ENCODE data around the gene ARPC4.
"Not testable (repeated sequence)": the region's sequence is repeated elsewhere in the genome, so short reads cannot be mapped to it uniquely, and the experiment has no call there.

The ARPC4 gene

DNA sequence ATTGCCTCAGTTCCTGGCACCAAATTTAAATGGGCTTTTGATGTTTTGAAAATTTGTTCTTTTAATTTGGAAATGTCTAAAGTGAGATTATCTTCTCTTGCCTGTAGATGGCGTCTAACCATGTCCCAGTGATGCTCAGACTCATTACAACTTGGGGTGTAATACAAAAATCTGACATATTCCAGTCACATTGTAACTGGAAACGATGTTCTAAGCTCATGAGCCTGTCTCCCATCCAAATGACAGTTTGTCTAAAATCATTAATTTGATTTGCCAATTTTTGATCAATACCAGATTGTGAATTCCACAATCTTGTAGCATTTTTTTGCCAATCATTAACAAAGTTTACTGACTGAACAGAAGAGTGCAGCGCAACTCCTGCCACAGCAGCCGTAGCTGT, 56.0 kb downstream of the ARPC4 start:
- not testable (repeated sequence) for H3K27ac ChIP-seq (ENCODE audit: low read depth, low read length); H4K5ac ChIP-seq (ENCODE audit: low read length); H3K18ac ChIP-seq (ENCODE audit: low read length); H3K79me1 ChIP-seq (ENCODE audit: low read length); H2BK5ac ChIP-seq (ENCODE audit: low read length); H3K4me2 ChIP-seq (ENCODE audit: low read length); H2BK15ac ChIP-seq (replicated peaks; ENCODE audit: low read depth); H2BK120ac ChIP-seq (ENCODE audit: low read depth, low read length); H3K36me3 ChIP-seq (ENCODE audit: control insufficient read depth, insufficient read depth, low read length); H3K23ac ChIP-seq (ENCODE audit: low read length); H3K4me1 ChIP-seq (ENCODE audit: control insufficient read depth, low read depth, low read length); H3K27me3 ChIP-seq (ENCODE audit: insufficient read depth, low read length, poor library complexity); H3K79me2 ChIP-seq (ENCODE audit: control insufficient read depth, insufficient read depth, low read length); DNase-seq; H3K9ac ChIP-seq (ENCODE audit: low read length); H3K4ac ChIP-seq (ENCODE audit: low read depth, low read length); H3K4me3 ChIP-seq (ENCODE audit: low read length); H4K8ac ChIP-seq (ENCODE audit: low read depth, low read length); H3K56ac ChIP-seq (ENCODE audit: low read length); H2AK5ac ChIP-seq (ENCODE audit: low read length)
- WGBS (ENCODE audit: extremely low coverage, insufficient coverage, low lambda C conversion rate): no CpG with 5 or more reads among the region's 4 CpGs

- H3K4me1 ChIP-seq (ENCODE audit: control insufficient read depth, low read depth, low read length); H2BK15ac ChIP-seq (replicated peaks; ENCODE audit: low read depth); H2AK5ac ChIP-seq (ENCODE audit: low read length); H3K4ac ChIP-seq (ENCODE audit: low read depth, low read length); H2BK120ac ChIP-seq (ENCODE audit: low read depth, low read length); H3K27ac ChIP-seq (ENCODE audit: low read depth, low read length); H3K23ac ChIP-seq (ENCODE audit: low read length); H3K79me1 ChIP-seq (ENCODE audit: low read length); H4K5ac ChIP-seq (ENCODE audit: low read length); H3K4me2 ChIP-seq (ENCODE audit: low read length); H3K79me2 ChIP-seq (ENCODE audit: control insufficient read depth, insufficient read depth, low read length); H3K27me3 ChIP-seq (ENCODE audit: insufficient read depth, low read length, poor library complexity); DNase-seq; H3K9ac ChIP-seq (ENCODE audit: low read length); H4K8ac ChIP-seq (ENCODE audit: low read depth, low read length); H3K18ac ChIP-seq (ENCODE audit: low read length); H2BK5ac ChIP-seq (ENCODE audit: low read length); H3K4me3 ChIP-seq (ENCODE audit: low read length); H3K36me3 ChIP-seq (ENCODE audit: control insufficient read depth, insufficient read depth, low read length); H3K56ac ChIP-seq (ENCODE audit: low read length): not testable (repeated sequence)
- WGBS (ENCODE audit: extremely low coverage, insufficient coverage, low lambda C conversion rate): no CpG with 5 or more reads among the region's 6 CpGs
Observed at GRCh38 chr3:9851383-9851782, 58.5 kb downstream of the ARPC4 start.

DNA sequence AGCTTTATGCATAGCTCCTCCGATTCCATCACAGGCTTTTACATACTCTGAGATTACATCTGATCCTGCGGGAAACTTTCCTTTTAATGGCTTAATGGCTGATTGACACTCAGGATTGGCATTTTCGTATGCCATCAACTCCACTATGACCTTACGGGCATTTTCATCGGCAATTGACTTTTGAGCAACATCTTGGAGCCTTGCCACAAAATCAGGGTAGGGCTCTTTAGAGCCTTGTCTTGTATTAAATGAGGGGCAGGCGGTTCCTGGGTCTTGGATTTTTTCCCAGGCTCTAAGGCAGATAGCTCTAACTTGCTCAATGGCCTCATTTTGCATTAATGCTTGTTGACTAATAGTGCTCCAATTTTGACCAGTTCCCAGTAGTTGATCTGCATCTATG, 59.0 kb downstream of the ARPC4 start:
- H3K18ac ChIP-seq (ENCODE audit: low read length); H3K56ac ChIP-seq (ENCODE audit: low read length); H3K27ac ChIP-seq (ENCODE audit: low read depth, low read length); H3K4ac ChIP-seq (ENCODE audit: low read depth, low read length); H3K79me1 ChIP-seq (ENCODE audit: low read length); H2BK120ac ChIP-seq (ENCODE audit: low read depth, low read length); H4K8ac ChIP-seq (ENCODE audit: low read depth, low read length); H3K23ac ChIP-seq (ENCODE audit: low read length); H2BK15ac ChIP-seq (replicated peaks; ENCODE audit: low read depth); H2AK5ac ChIP-seq (ENCODE audit: low read length); H3K4me2 ChIP-seq (ENCODE audit: low read length); H2BK5ac ChIP-seq (ENCODE audit: low read length); H3K4me3 ChIP-seq (ENCODE audit: low read length); H3K79me2 ChIP-seq (ENCODE audit: control insufficient read depth, insufficient read depth, low read length); H4K5ac ChIP-seq (ENCODE audit: low read length); H3K9ac ChIP-seq (ENCODE audit: low read length); DNase-seq; H3K4me1 ChIP-seq (ENCODE audit: control insufficient read depth, low read depth, low read length); H3K36me3 ChIP-seq (ENCODE audit: control insufficient read depth, insufficient read depth, low read length); H3K27me3 ChIP-seq (ENCODE audit: insufficient read depth, low read length, poor library complexity): not testable (repeated sequence)
- no CpG with 5 or more reads among the region's 6 CpGs for WGBS (ENCODE audit: extremely low coverage, insufficient coverage, low lambda C conversion rate)

GRCh38 chr3:9852528-9852927, 59.6 kb downstream of the ARPC4 start:
- no peak for DNase-seq
- Histone ChIP-seq H3K4me2 (ENCODE audit: low read length) (no peak overlapping the region), H3K27ac (ENCODE audit: low read depth, low read length) (no peak overlapping the region), H2AK5ac (ENCODE audit: low read length) (no peak overlapping the region), H3K9ac (ENCODE audit: low read length) (no peak overlapping the region), H2BK15ac (replicated peaks; ENCODE audit: low read depth) (no peak overlapping the region), H3K4me3 (ENCODE audit: low read length) (no peak overlapping the region), H2BK5ac (ENCODE audit: low read length) (no peak overlapping the region), H3K36me3 (ENCODE audit: control insufficient read depth, insufficient read depth, low read length) (no peaks in the 10 kb centered on the region), H3K4me1 (ENCODE audit: control insufficient read depth, low read depth, low read length) (no peaks in the 10 kb centered on the region), H3K56ac (ENCODE audit: low read length) (no peak overlapping the region), H3K23ac (ENCODE audit: low read length) (no peak overlapping the region), H3K18ac (ENCODE audit: low read length) (no peak overlapping the region), H3K79me2 (ENCODE audit: control insufficient read depth, insufficient read depth, low read length) (no peaks in the 10 kb centered on the region), H3K27me3 (ENCODE audit: insufficient read depth, low read length, poor library complexity) (no peaks in the 10 kb centered on the region), H4K5ac (ENCODE audit: low read length) (no peak overlapping the region), H2BK120ac (ENCODE audit: low read depth, low read length) (no peak overlapping the region), H3K4ac (ENCODE audit: low read depth, low read length) (no peak overlapping the region), H3K79me1 (ENCODE audit: low read length) (no peaks in the 10 kb centered on the region), H4K8ac (ENCODE audit: low read depth, low read length) (no peak overlapping the region)
- WGBS (ENCODE audit: extremely low coverage, insufficient coverage, low lambda C conversion rate): no CpG with 5 or more reads among the region's 6 CpGs

DNA sequence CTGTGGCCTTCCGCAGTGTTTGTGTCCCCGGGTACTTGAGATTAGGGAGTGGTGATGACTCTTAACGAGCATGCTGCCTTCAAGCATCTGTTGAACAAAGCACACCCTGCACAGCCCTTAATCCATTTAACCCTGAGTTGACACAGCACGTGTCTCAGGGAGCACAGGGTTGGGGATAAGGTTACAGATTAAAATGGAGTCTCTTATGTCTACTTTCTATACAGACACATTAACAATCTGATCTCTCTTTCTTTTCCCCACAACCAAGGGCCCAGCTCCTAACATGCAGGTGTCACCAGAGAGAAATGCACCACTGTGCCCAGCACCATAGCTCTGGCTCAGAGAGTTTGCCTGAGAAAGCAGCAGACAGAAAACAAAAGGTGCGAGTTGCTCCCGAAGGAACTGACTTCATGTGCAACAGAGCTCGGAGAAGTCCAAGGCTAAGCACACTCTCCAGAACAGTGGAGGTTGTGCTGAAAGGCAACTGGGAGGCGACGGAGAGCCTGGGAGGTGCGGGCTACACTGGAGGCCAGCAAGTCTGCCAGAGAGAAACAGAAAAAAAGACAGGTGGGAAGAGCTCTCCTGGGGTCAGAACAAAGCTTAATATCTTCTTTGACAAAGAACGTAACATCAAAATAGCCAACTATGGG, 61.5 kb downstream of the ARPC4 start:
- not testable (repeated sequence) for H3K79me1 ChIP-seq (ENCODE audit: low read length); H3K4me2 ChIP-seq (ENCODE audit: low read length); H2BK15ac ChIP-seq (replicated peaks; ENCODE audit: low read depth); H2AK5ac ChIP-seq (ENCODE audit: low read length); DNase-seq; H3K27ac ChIP-seq (ENCODE audit: low read depth, low read length); H3K56ac ChIP-seq (ENCODE audit: low read length); H3K4me1 ChIP-seq (ENCODE audit: control insufficient read depth, low read depth, low read length); H2BK120ac ChIP-seq (ENCODE audit: low read depth, low read length); H2BK5ac ChIP-seq (ENCODE audit: low read length); H4K8ac ChIP-seq (ENCODE audit: low read depth, low read length); H3K79me2 ChIP-seq (ENCODE audit: control insufficient read depth, insufficient read depth, low read length); H3K18ac ChIP-seq (ENCODE audit: low read length); H4K5ac ChIP-seq (ENCODE audit: low read length); H3K4me3 ChIP-seq (ENCODE audit: low read length); H3K27me3 ChIP-seq (ENCODE audit: insufficient read depth, low read length, poor library complexity); H3K9ac ChIP-seq (ENCODE audit: low read length); H3K4ac ChIP-seq (ENCODE audit: low read depth, low read length); H3K23ac ChIP-seq (ENCODE audit: low read length); H3K36me3 ChIP-seq (ENCODE audit: control insufficient read depth, insufficient read depth, low read length)
- WGBS (ENCODE audit: extremely low coverage, insufficient coverage, low lambda C conversion rate): no CpG with 5 or more reads among the region's 11 CpGs

GRCh38 chr3:9855594-9855993, 62.7 kb downstream of the ARPC4 start:
- no peak overlapping the region for H2BK15ac ChIP-seq (replicated peaks; ENCODE audit: low read depth)

More at GRCh38 chr3:9855594-9855993, 62.7 kb downstream of the ARPC4 start:
- no peaks in the 10 kb centered on the region for H3K27me3 ChIP-seq (ENCODE audit: insufficient read depth, low read length, poor library complexity)
- no peak overlapping the region for H3K4me2 ChIP-seq (ENCODE audit: low read length)
- DNase-seq: no peak
- WGBS (ENCODE audit: extremely low coverage, insufficient coverage, low lambda C conversion rate): no CpG with 5 or more reads among the region's 3 CpGs
- no peak overlapping the region for H2BK5ac ChIP-seq (ENCODE audit: low read length)
- no peak overlapping the region for H3K56ac ChIP-seq (ENCODE audit: low read length)
- no peak overlapping the region for H4K8ac ChIP-seq (ENCODE audit: low read depth, low read length)
- no peak overlapping the region for H3K4me3 ChIP-seq (ENCODE audit: low read length)
- no peak overlapping the region for H3K27ac ChIP-seq (ENCODE audit: low read depth, low read length)
- no peak overlapping the region for H2BK120ac ChIP-seq (ENCODE audit: low read depth, low read length)
- no peaks in the 10 kb centered on the region for H3K79me2 ChIP-seq (ENCODE audit: control insufficient read depth, insufficient read depth, low read length)
- no peaks in the 10 kb centered on the region for H3K36me3 ChIP-seq (ENCODE audit: control insufficient read depth, insufficient read depth, low read length)
- H3K4me1 ChIP-seq (ENCODE audit: control insufficient read depth, low read depth, low read length): no peaks in the 10 kb centered on the region
- no peak overlapping the region for H3K4ac ChIP-seq (ENCODE audit: low read depth, low read length)
- no peak overlapping the region for H3K18ac ChIP-seq (ENCODE audit: low read length)
- H3K79me1 ChIP-seq (ENCODE audit: low read length): no peaks in the 10 kb centered on the region
- H3K9ac ChIP-seq (ENCODE audit: low read length): no peak overlapping the region
- no peak overlapping the region for H4K5ac ChIP-seq (ENCODE audit: low read length)
- no peak overlapping the region for H3K23ac ChIP-seq (ENCODE audit: low read length)
- no peak overlapping the region for H2AK5ac ChIP-seq (ENCODE audit: low read length)
